ENCODE measurements around the gene GRIP2.

GRIP2 gene

DNA sequence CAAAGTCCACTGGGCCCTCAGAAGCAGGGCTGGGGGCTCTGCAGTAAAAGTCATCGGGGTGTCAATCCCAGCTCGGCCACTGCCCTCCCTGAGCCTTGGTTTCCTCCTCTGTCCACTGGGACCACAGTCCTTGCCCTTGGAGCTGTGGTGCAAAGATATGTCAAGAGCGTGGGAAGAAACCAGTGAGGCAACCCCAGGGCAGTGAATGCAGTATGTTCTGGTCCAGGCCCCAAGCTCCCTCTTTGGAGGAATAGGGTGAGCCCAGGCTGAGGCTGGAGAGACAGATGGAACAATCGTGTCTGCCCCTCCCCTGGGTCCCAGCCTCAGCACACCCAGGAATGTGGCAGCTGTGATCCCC, 779 bp downstream of the GRIP2 start:
- TF ChIP-seq, protein P1, sequence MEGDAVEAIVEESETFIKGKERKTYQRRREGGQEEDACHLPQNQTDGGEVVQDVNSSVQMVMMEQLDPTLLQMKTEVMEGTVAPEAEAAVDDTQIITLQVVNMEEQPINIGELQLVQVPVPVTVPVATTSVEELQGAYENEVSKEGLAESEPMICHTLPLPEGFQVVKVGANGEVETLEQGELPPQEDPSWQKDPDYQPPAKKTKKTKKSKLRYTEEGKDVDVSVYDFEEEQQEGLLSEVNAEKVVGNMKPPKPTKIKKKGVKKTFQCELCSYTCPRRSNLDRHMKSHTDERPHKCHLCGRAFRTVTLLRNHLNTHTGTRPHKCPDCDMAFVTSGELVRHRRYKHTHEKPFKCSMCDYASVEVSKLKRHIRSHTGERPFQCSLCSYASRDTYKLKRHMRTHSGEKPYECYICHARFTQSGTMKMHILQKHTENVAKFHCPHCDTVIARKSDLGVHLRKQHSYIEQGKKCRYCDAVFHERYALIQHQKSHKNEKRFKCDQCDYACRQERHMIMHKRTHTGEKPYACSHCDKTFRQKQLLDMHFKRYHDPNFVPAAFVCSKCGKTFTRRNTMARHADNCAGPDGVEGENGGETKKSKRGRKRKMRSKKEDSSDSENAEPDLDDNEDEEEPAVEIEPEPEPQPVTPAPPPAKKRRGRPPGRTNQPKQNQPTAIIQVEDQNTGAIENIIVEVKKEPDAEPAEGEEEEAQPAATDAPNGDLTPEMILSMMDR (IDR thresholded peaks at IDR 0.05; ENCODE audit: low read depth, low read length): no peak
- Histone ChIP-seq H3K4me3 (ENCODE audit: low read depth, low read length) (no peak overlapping the region), H3K27me3 (no peaks in the 10 kb centered on the region), H3K9me3 (no peaks in the 10 kb centered on the region), H3K36me3 (no peaks in the 10 kb centered on the region), H3K4me1 (no peaks in the 10 kb centered on the region)
- no peak for DNase-seq

DNA sequence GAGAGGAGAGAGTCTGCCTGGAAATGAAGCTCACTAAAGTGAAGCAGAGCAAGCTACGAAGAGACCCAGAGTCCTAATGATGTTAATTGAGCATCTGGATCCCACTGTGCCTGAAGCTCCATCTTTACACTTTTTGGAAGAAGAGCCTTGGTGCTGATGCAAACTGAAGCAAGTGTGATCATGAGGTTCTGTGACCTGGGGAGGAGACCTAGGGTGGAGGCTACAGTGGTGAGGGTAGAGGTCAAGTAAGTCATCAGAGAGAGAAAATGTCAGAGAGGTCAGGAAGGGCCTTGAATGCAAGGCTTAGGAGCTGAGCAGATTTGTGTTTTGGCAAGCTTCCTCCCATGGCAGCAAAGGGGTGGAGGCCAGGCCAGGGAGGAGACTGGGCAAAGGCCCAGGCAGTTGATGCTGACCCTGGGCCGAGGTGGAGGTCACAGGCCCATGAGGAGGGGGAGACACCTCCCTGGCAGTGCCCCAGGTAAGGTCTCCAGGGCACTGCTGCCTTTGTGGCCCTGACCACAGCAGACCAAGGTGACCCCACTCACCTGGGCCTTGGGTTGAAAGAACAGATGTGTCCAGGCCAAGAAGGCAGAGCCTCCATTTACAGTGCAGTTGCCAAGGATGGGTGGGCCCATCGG, 1.6 kb downstream of the GRIP2 start:
- Histone ChIP-seq H3K9me3 (no peaks in the 10 kb centered on the region), H3K36me3 (no peaks in the 10 kb centered on the region), H3K4me3 (ENCODE audit: low read depth, low read length) (no peak overlapping the region), H3K27me3 (no peaks in the 10 kb centered on the region), H3K4me1 (no peaks in the 10 kb centered on the region)
- no peak for DNase-seq
- TF ChIP-seq, protein P1 (IDR thresholded peaks at IDR 0.05; ENCODE audit: low read depth, low read length): no peak

DNA sequence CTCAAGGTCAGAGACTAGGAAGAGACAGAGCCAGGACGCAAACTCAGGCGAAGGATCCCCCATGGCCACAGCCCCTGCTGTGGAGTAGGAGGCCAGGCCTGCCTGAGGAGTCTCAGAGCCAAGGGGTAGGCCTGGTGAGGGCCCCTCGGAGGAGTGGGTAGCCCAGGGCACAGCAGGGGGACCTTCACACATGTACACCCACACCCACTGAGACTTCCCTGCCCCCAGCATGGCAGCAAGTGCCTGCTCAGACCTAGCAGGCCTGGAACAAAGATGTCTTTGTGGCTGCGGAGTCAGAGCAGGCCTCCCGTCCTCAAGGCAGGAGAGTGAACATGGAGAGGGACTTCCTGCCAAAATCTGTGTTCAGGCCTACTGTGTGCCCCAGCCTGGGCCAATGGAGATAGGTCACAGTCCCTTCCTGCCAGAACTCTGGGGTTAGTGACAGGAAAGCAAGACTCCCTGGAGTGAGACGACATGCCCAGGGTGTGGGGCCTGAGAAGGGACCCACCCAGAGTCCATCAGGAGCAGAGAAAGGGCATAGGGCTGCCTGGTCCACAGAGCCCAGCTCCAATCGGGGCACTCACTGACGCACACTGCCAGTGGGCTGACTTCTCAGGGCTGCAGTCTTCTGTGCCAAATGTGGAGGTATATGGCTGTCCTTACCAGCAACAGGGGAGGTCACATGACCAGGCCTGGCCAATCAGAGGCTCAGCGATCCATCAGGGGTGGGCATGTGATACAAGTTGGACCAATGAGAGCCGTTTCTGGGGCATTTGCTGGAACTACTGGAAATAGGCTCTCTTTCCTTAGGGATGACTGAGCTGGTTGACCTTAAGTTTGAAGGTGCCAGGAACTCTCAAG, 2.3 kb downstream of the GRIP2 start:
- no peaks in the 10 kb centered on the region; the same call in 1 of the 2 replicates for H3K4me1 ChIP-seq
- H3K9me3 ChIP-seq: no peaks in the 10 kb centered on the region
- no peaks in the 10 kb centered on the region for H3K27me3 ChIP-seq
- TF ChIP-seq, protein P1 (IDR thresholded peaks at IDR 0.05; ENCODE audit: low read depth, low read length): no peak
- H3K4me3 ChIP-seq (ENCODE audit: low read depth, low read length): no peak overlapping the region
- H3K36me3 ChIP-seq: no peaks in the 10 kb centered on the region
- DNase-seq: peak; percentile 52

DNA sequence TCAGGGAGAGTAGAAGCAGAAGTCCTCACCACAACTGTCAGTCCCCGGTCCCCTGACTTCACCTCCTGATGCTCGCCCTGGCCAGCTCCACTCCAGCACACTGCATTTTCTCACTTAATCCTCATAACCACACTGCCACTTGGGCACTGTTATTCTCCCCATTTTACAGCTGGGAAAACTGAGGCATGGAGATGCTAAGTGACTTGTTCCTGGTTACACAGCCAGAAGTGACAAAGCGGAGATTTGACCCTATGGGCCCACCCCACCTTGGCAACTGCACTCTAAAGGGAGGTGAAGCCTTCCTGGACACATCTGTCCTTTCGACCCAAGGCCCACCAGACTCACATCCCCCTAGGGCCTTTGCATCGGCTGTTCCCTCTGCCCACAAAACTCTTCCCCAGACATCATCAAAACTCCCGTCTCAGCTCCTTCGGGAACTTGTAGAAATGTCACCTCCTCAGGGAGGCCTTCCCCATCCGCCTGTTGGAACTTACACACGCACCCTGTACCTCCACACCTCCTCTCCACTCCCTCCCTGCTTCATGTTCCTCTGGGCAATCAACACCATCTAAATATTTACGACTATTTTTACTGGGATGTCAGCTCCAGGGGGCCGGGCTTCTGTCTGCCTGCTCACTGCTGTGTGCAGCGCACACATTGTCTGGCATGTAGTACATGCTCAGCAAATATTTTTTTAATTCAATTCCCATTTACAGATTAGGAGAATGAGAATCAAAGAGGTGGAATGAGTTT, 3.1 kb downstream of the GRIP2 start:
- H3K4me1 ChIP-seq: no peaks in the 10 kb centered on the region; the same call in 1 of the 2 replicates
- no peaks in the 10 kb centered on the region for H3K9me3 ChIP-seq
- TF ChIP-seq, protein P1 (IDR thresholded peaks at IDR 0.05; ENCODE audit: low read depth, low read length): no peak
- no peaks in the 10 kb centered on the region for H3K27me3 ChIP-seq
- no peak overlapping the region for H3K4me3 ChIP-seq (ENCODE audit: low read depth, low read length)
- no peaks in the 10 kb centered on the region for H3K36me3 ChIP-seq
- DNase-seq: no peak

DNA sequence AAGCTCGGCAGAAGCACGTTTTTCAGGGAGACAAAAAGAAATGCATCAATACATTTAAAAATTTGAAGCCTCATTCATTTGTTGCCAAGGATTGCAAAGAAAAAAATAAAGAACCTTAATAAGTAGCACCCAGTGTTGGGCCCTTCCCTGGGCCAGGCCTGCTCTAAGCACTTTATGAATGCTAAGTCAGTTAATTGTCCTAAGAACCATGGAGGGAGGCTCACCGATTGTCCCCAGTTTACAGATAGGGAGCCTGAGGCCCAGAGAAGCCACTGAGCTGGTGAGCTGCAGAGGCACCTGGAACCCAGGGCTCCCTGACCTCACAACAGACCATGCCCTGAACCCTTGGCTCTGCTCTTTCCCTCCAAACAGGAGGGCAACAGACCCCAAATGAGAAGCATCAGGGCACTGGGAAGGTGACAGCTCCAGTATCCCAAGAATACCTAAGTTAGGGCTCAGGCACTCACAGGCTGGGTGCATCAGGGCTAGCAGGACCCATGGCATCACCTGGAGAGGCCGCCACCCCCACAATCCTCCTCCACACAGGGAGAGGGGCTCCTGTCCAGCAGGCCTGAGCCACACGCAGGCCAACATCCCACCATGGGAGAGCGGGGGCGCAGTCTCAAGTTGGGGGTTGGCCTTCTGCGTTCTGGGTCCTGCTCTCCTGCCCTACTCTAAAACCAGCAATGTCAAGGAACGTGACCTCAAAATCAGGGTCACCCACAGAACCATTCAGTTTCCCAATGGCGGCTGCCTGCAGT, 3.9 kb downstream of the GRIP2 start:
- Histone ChIP-seq H3K4me3 (ENCODE audit: low read depth, low read length) (no peak overlapping the region), H3K36me3 (no peaks in the 10 kb centered on the region), H3K4me1 (no peaks in the 10 kb centered on the region; the same call in 1 of the 2 replicates), H3K27me3 (no peaks in the 10 kb centered on the region), H3K9me3 (no peaks in the 10 kb centered on the region)
- no peak for DNase-seq
- TF ChIP-seq, protein P1 (IDR thresholded peaks at IDR 0.05; ENCODE audit: low read depth, low read length): no peak
